Stimulated activated CD4-positive, alpha-beta T cell treated with anti-CD3 and anti-CD28 coated beads, Interleukin-1b, Interleukin-23, amount 100 ng/mL, for 1 hour (primary cell): ENCODE data around the gene IL9R.
"Not testable (repeated sequence)": the region's sequence is repeated elsewhere in the genome, so short reads cannot be mapped to it uniquely, and the experiment has no call there.

Experiments
- DNase-seq, 2 donors: peaks; one replicate each; pipeline ENCODE4 v3.0.0-alpha.2; 2020; ENCODE audit warnings: low read depth in 2 of 2

The IL9R gene

GRCh38 chrX:156030474-156030873 is 33.0 kb downstream of the IL9R start:
- DNase-seq = not testable (repeated sequence)
